HCT116 (cell line): ENCODE data around the gene POU3F2. TPM values are rescaled to one million over a fixed set of nuclear protein-coding genes. Genes with fewer than 3 reads are reported as not detected.

Source experiments
- ATAC-seq: fragments of 200-7000 bp; cut with Tn5 transposase; 2 replicates; pipeline ENCODE4 v1.9.1; 2020; ENCODE audit warnings: mild to moderate bottlenecking, moderate library complexity
- BruUV-seq: library from RNA; stranded (reverse); fragments of 400-500 nt; replicated peaks from 2 replicates; lab custom pipeline; 2021; lab: Mats Ljungman, UMichigan
- CTCF ChIA-PET: fragments of 300-600 bp; sonication (Branson Sonifier 250); formaldehyde crosslinking; loops from one replicate; lab custom pipeline; 2021; ENCODE audit warnings: antibody characterized with exemption; lab: Charles Lee
- POLR2A ChIA-PET: fragments of 300-600, 350-600 bp; sonication (Branson Sonifier 250); formaldehyde crosslinking; loops from one replicate; lab custom pipeline; 2021; ENCODE audit warnings: antibody characterized with exemption; lab: Charles Lee
- RAD21 ChIA-PET, 2 experiments: fragments of 300-600 bp; sonication (Branson Sonifier 250); formaldehyde crosslinking; loops; one replicate each; lab custom pipeline; 2023; ENCODE audit warnings: low total read pairs in 2 of 2; ENCODE audit not compliant: uncharacterized antibody in 2 of 2, unreplicated experiment in 2 of 2, low non-redundant PET in 1 of 2; lab: Charles Lee
- DNase-seq: peaks from one replicate; pipeline ENCODE4 v3.0.0-alpha.2; 2010; ENCODE audit warnings: low read depth, low spot score
- H2AFZ ChIP-seq: fragments of 200-600 bp; shearing (Covaris generic), sonication (generic); 2 replicates; pipeline ENCODE4 v1.6.1; 2017; ENCODE audit warnings: low read depth, mixed run types, mixed read lengths, antibody characterized with exemption, low read length; ENCODE audit not compliant: poor library complexity, severe bottlenecking
- H3K27ac ChIP-seq: 2 replicates; pipeline ENCODE4 v1.5.1; 2012; ENCODE audit warnings: low read depth, low read length
- H3K27me3 ChIP-seq: fragments of 200-600 bp; sonication (generic); 2 replicates; pipeline ENCODE4 v1.6.1; 2016; ENCODE audit warnings: mixed run types, low read length, mixed read lengths; ENCODE audit not compliant: insufficient read depth
- H3K36me3 ChIP-seq, 2 experiments: fragments of 200-500 bp in 1 of 2; fragments of 200-600 bp in 1 of 2; sonication (Bioruptor generic) in 1 of 2; sonication (generic) in 1 of 2; 2 replicates each; pipeline versions ENCODE4 v1.5.1 to v1.6.1; 2014 to 2016; ENCODE audit warnings: low read length in 2 of 2, inconsistent platforms in 1 of 2, mixed read lengths in 1 of 2, mixed run types in 1 of 2; ENCODE audit not compliant: insufficient read depth in 2 of 2, control insufficient read depth in 1 of 2
- H3K4me1 ChIP-seq, 2 experiments: fragments of 200-600 bp in 1 of 2; sonication (generic) in 1 of 2; 2 replicates each; pipeline versions ENCODE4 v1.5.1 to v1.6.1; 2012 to 2017; ENCODE audit warnings: low read length in 2 of 2, inconsistent platforms in 1 of 2, mild to moderate bottlenecking in 1 of 2, mixed read lengths in 1 of 2, mixed run types in 1 of 2, moderate library complexity in 1 of 2; ENCODE audit not compliant: insufficient read depth in 2 of 2, control insufficient read depth in 1 of 2
- H3K4me2 ChIP-seq: fragments of 200-600 bp; sonication (generic); 2 replicates; pipeline ENCODE4 v1.6.1; 2017; ENCODE audit warnings: mixed run types, low read length, mixed read lengths
- H3K4me3 ChIP-seq, 2 experiments: fragments of 200-600 bp in 1 of 2; sonication (generic) in 1 of 2; replicated peaks in 1 of 2; 2 replicates each; pipeline ENCODE4 v1.5.1; 2011 to 2016; ENCODE audit warnings: low read length in 2 of 2, control low read depth in 1 of 2, low read depth in 1 of 2, mild to moderate bottlenecking in 1 of 2, mixed read lengths in 1 of 2, mixed run types in 1 of 2
- H3K79me2 ChIP-seq: fragments of 200-600 bp; sonication (generic); 2 replicates; pipeline ENCODE4 v1.6.1; 2017; ENCODE audit warnings: mild to moderate bottlenecking, mixed run types, low read length, moderate library complexity, mixed read lengths; ENCODE audit not compliant: insufficient read depth
- H3K9ac ChIP-seq: fragments of 200-600 bp; sonication (generic); 2 replicates; pipeline ENCODE4 v1.6.1; 2016; ENCODE audit warnings: low read length, mixed read lengths
- H3K9me2 ChIP-seq: fragments of 200-600 bp; sonication (generic), shearing (Covaris generic); 2 replicates; pipeline ENCODE4 v1.6.1; 2017; ENCODE audit warnings: mixed run types, mild to moderate bottlenecking, moderate library complexity; ENCODE audit not compliant: insufficient read depth
- H3K9me3 ChIP-seq, 2 experiments: fragments of 200-500 bp in 1 of 2; fragments of 200-600 bp in 1 of 2; sonication (Bioruptor generic) in 1 of 2; sonication (generic) in 1 of 2; 2 replicates each; pipeline ENCODE4 v1.6.1; 2014 to 2017; ENCODE audit warnings: low read length in 2 of 2, mixed read lengths in 2 of 2, inconsistent platforms in 1 of 2, low read depth in 1 of 2, mild to moderate bottlenecking in 1 of 2, mixed run types in 1 of 2, moderate library complexity in 1 of 2; ENCODE audit not compliant: control insufficient read depth in 1 of 2, insufficient read depth in 1 of 2
- H4K20me1 ChIP-seq: fragments of 200-600 bp; sonication (generic), shearing (Covaris generic); 2 replicates; pipeline ENCODE4 v1.6.1; 2017; ENCODE audit warnings: mixed run types, mild to moderate bottlenecking, moderate library complexity; ENCODE audit not compliant: insufficient read depth
- CBX3 ChIP-seq: IDR thresholded peaks from 2 replicates; pipeline ENCODE4 v1.6.1; 2012; ENCODE audit warnings: low read depth
- CEBPB ChIP-seq: IDR thresholded peaks from 2 replicates; pipeline ENCODE4 v1.6.1; 2012; ENCODE audit warnings: low read depth
- EGR1 ChIP-seq: IDR thresholded peaks from 2 replicates; pipeline ENCODE4 v1.6.1; 2012; ENCODE audit warnings: low read depth
- ELF1 ChIP-seq: IDR thresholded peaks from 2 replicates; pipeline ENCODE4 v1.6.1; 2012; ENCODE audit warnings: low read depth, borderline replicate concordance
- EZH2 ChIP-seq: fragments of 200-600 bp; sonication (generic); IDR thresholded peaks from 2 replicates; pipeline ENCODE4 v1.6.1; 2017; ENCODE audit warnings: antibody characterized with exemption, mixed run types
- EZH2phosphoT487 ChIP-seq: fragments of 200-600 bp; IDR thresholded peaks from 2 replicates; pipeline ENCODE4 v1.6.1; 2018; ENCODE audit warnings: antibody characterized with exemption, borderline replicate concordance
- JUND ChIP-seq: IDR thresholded peaks from 2 replicates; pipeline ENCODE4 v1.6.1; 2012
- POLR2AphosphoS5 ChIP-seq: IDR thresholded peaks from 2 replicates; pipeline ENCODE4 v1.6.1; 2011; ENCODE audit warnings: mild to moderate bottlenecking, low read depth, low read length, moderate library complexity
- RAD21 ChIP-seq: IDR thresholded peaks from 2 replicates; pipeline ENCODE4 v1.6.1; 2012; ENCODE audit warnings: low read depth, mild to moderate bottlenecking
- REST ChIP-seq: IDR thresholded peaks from 2 replicates; pipeline ENCODE4 v1.6.1; 2012; ENCODE audit warnings: low read depth
- SIN3A ChIP-seq: IDR thresholded peaks from 2 replicates; pipeline ENCODE4 v1.6.1; 2012; ENCODE audit warnings: low read depth
- SP1 ChIP-seq: IDR thresholded peaks from 2 replicates; pipeline ENCODE4 v1.6.1; 2012; ENCODE audit warnings: low read depth
- SRF ChIP-seq: IDR thresholded peaks from 2 replicates; pipeline ENCODE4 v1.6.1; 2012; ENCODE audit warnings: low read depth
- TCF7L2 ChIP-seq: IDR thresholded peaks from 2 replicates; pipeline ENCODE4 v1.7.0; 2011; ENCODE audit warnings: borderline replicate concordance, inconsistent platforms; ENCODE audit not compliant: insufficient read depth, insufficient read length; ENCODE audit errors: extremely low read depth
- YY1 ChIP-seq: IDR thresholded peaks from 2 replicates; pipeline ENCODE4 v1.6.1; 2011; ENCODE audit warnings: low read length, low read depth, moderate library complexity, mild to moderate bottlenecking; ENCODE audit not compliant: insufficient replicate concordance; ENCODE audit errors: extremely low read depth
- ZBTB33 ChIP-seq: IDR thresholded peaks from 2 replicates; pipeline ENCODE4 v1.6.1; 2011; ENCODE audit warnings: mild to moderate bottlenecking, low read length, moderate library complexity; ENCODE audit not compliant: insufficient replicate concordance; ENCODE audit errors: extremely low read depth
- ZNF274 ChIP-seq: fragments of 200-500 bp; sonication (Bioruptor generic); IDR thresholded peaks from 2 replicates; pipeline ENCODE4 v1.6.1; 2014; ENCODE audit warnings: mild to moderate bottlenecking, low read depth, low read length, inconsistent platforms
- intact Hi-C: fragments of 100-400 bp; cut with micrococcal nuclease; formaldehyde crosslinking; loops from 2 replicates; pipeline ENCODE4 v1.10.0; 2022
- total RNA-seq: library from RNA; stranded (reverse); gene quantifications from one replicate; pipeline ENCODE4 v1.2.1, GENCODE V29; 2021; ENCODE audit not compliant: unreplicated experiment

POU3F2 gene
- total RNA-seq, 1 experiment from 2014 or later = not detected

DNA sequence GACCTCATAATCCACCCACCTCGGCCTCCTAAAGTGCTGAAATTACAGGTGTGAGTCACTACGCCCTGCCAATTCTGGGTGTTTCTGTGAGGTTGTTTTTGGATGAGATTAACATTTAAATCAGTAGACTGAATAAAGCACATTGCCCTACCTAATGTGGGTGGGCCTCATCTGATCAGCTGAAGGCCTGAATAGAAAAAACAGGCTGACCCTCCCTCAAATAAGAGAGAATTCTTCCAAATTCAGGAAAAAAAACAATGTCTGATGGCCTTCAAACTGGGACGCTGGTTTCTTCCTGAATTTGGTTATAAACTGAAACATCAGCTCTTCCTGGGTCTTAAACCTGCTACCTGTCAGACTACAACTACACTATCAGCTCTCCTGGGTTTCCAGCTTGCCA, 51.0 kb downstream of the POU3F2 start:
- no peak for ATAC-seq

GRCh38 chr6:98887650-98888049, 53.3 kb downstream of the POU3F2 start:
- POLR2A ChIA-PET = no interaction called here
- Histone ChIP-seq H3K36me3 (no peaks in the 10 kb centered on the region; a peak in 1 of 4 replicates), H3K9ac (no peak overlapping the region), H4K20me1 (no peaks in the 10 kb centered on the region), H3K4me3 (no peak overlapping the region), H2AFZ (no peak overlapping the region), H3K4me2 (no peak overlapping the region), H3K9me2 (no peaks in the 10 kb centered on the region), H3K27ac (no peak overlapping the region), H3K4me1 (no peaks in the 10 kb centered on the region), H3K27me3 (no peaks in the 10 kb centered on the region), H3K79me2 (no peaks in the 10 kb centered on the region), H3K9me3 (no peaks in the 10 kb centered on the region)
- CTCF ChIA-PET = no interaction called here
- DNase-seq (no peak), ATAC-seq (no peak)
- intact Hi-C loops = no loop called here
- RAD21 ChIA-PET = no interaction called here
- no TSS peak for BruUV-seq
- TF ChIP-seq ZNF274 (no peak), JUND (no peak), EZH2phosphoT487 (no peak), SRF (no peak), REST (no peak), SP1 (no peak), TCF7L2 (no peak), ELF1 (no peak), RAD21 (no peak), POLR2AphosphoS5 (no peak)

More for the DNA sequence above, 51.0 kb downstream of the POU3F2 start:
- H2AFZ ChIP-seq = no peak overlapping the region
- RAD21 ChIA-PET = no interaction called here
- POLR2A ChIA-PET = no interaction called here
- DNase-seq = no peak
- no peak overlapping the region for H3K4me3 ChIP-seq
- TF ChIP-seq SP1 (no peak), SIN3A (no peak), CBX3 (no peak), JUND (no peak), TCF7L2 (no peak), YY1 (no peak), EZH2 (no peak), CEBPB (no peak), EGR1 (no peak), ZBTB33 (no peak)
- no peaks in the 10 kb centered on the region; a peak in 1 of 4 replicates for H3K36me3 ChIP-seq
- H3K4me2 ChIP-seq = no peak overlapping the region
- no peaks in the 10 kb centered on the region for H4K20me1 ChIP-seq
- H3K27ac ChIP-seq = no peak overlapping the region
- H3K9ac ChIP-seq = no peak overlapping the region
- CTCF ChIA-PET = no interaction called here
- no peaks in the 10 kb centered on the region for H3K9me2 ChIP-seq
- intact Hi-C loops = no loop called here
- no peaks in the 10 kb centered on the region for H3K79me2 ChIP-seq
- BruUV-seq = no TSS peak
- H3K27me3 ChIP-seq = no peaks in the 10 kb centered on the region
- no peaks in the 10 kb centered on the region for H3K9me3 ChIP-seq
- no peaks in the 10 kb centered on the region for H3K4me1 ChIP-seq
